GM12892 (cell line): Measurements from ENCODE around the gene CFAP52.
"Not testable (repeated sequence)": the region's sequence is repeated elsewhere in the genome, so short reads cannot be mapped to it uniquely, and the experiment has no call there.

ENCODE experiments used
- POLR2A ChIP-seq: IDR thresholded peaks from 2 replicates; pipeline ENCODE4 v1.6.1; 2011; ENCODE audit warnings: low read depth, low read length, control low read depth
- POLR2AphosphoS5 ChIP-seq: IDR thresholded peaks from 2 replicates; pipeline ENCODE4 v1.6.1; 2011; ENCODE audit warnings: low read depth, low read length, control low read depth
- TAF1 ChIP-seq: IDR thresholded peaks from 2 replicates; pipeline ENCODE4 v1.6.1; 2011; ENCODE audit warnings: low read depth, mild to moderate bottlenecking, control low read depth, low read length, borderline replicate concordance

DNA sequence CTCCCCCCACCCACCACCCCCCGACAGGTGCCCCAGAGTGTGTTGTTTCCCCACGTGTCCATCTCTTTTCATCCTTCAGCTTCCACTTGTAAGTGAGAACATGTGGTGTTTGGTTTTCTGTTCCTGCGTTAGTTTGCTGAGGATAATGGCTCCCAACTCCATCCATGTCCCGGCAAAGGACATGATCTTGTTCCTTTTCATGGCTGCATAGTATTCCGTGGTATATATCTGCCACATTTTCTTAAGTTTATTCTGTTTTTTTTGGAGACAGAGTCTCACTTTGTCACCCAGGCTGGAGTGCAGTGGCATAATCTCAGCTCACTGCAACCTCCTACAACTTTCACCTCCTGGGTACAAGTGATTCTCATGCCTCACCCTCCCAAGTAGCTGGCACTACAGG, 63.9 kb downstream of the CFAP52 start:
- not testable (repeated sequence) for TF ChIP-seq POLR2AphosphoS5, POLR2A, TAF1
